ENCODE measurements around the gene SIK3. TPM values are rescaled to one million over a fixed set of nuclear protein-coding genes. Genes with fewer than 3 reads are reported as not detected.

SIK3 gene
- total RNA-seq, 1 experiment from 2014 or later: 34.4 TPM

DNA sequence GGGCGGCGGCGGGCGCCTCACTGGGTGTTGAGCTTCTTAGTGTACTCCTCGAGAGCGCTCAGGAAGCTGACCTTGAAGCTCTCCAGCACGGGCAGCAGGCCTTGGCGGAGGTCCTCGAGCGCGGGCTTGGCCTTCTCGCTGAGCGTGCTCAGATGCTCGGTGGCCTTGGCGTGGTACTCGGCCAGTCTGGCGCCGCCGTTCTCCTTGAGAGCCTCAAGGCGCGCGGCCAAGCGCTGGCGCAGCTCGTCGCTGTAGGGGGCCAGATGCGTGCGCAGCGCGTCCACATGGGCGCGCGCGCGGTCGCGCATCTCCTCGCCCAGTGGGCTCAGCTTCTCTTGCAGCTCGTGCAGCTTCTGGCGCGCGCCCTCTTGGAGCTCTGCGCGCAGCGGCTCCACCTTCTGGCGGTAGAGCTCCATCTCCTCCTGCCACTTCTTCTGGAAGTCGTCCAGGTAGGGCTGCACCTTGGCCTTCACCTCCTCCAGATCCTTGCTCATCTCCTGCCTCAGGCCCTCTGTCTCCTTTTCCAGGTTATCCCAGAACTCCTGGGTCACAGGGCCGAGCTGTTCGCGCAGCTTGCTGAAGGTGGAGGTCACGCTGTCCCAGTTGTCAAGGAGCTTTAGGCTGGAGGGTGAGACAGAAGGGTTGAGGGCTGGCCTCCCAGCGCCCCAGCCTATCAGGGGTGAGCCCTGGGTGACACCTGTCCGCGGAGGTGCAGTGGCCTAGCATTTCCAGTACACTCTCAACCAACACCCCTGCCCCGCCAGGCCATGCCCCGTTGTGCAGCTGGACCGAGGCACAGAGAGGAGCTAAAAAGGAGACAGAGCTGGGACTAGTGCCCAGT is 262.2 kb downstream of the SIK3 start (continued):
- TF ChIP-seq GTF2I (CRISPR knock-in tag; conservative IDR thresholded peaks at IDR 0.05) (no peak; the same call in 1 of the 2 replicates), PRDM15 (CRISPR knock-in tag; IDR thresholded peaks at IDR 0.05) (no peak), ATF6 (CRISPR knock-in tag; IDR thresholded peaks at IDR 0.05) (no peak), NFE2L1 (CRISPR knock-in tag; IDR thresholded peaks at IDR 0.05) (peak; percentile 84; the same call in 1 of the 2 replicates), FOXK1 (CRISPR knock-in tag; IDR thresholded peaks at IDR 0.05) (peak; percentile 89), ZNF396 (CRISPR knock-in tag; IDR thresholded peaks at IDR 0.05; ENCODE audit: borderline replicate concordance) (no peak), SP1 (CRISPR knock-in tag; conservative IDR thresholded peaks at IDR 0.05) (0 out of 2 replicates have a peak, but pooled peaks have one; percentile 23), RORB (CRISPR knock-in tag; IDR thresholded peaks at IDR 0.05) (no peak), ATF1 (CRISPR knock-in tag; IDR thresholded peaks at IDR 0.05) (no peak), MLX (CRISPR knock-in tag; IDR thresholded peaks at IDR 0.05) (no peak), NFATC4 (CRISPR knock-in tag; IDR thresholded peaks at IDR 0.05) (no peak), MXD4 (CRISPR knock-in tag; IDR thresholded peaks at IDR 0.05; ENCODE audit: borderline replicate concordance) (no peak), HMGXB4 (CRISPR knock-in tag; IDR thresholded peaks at IDR 0.05) (peak; percentile 82; the same call in 1 of the 2 replicates), OVOL2 (CRISPR knock-in tag; IDR thresholded peaks at IDR 0.05; ENCODE audit: borderline replicate concordance) (no peak), ZNF317 (CRISPR knock-in tag; IDR thresholded peaks at IDR 0.05; ENCODE audit: borderline replicate concordance, low read depth) (no peak), ZNF416 (CRISPR knock-in tag; IDR thresholded peaks at IDR 0.05) (peak; percentile 31; the same call in 1 of the 2 replicates), FOXJ3 (CRISPR knock-in tag; IDR thresholded peaks at IDR 0.05; ENCODE audit: borderline replicate concordance) (no peak), HMGA2 (CRISPR knock-in tag; IDR thresholded peaks at IDR 0.05) (no peak), ZNF512 (CRISPR knock-in tag; IDR thresholded peaks at IDR 0.05; ENCODE audit: borderline replicate concordance) (no peak), ZNF671 (CRISPR knock-in tag; IDR thresholded peaks at IDR 0.05) (no peak), ETV6 (CRISPR knock-in tag; IDR thresholded peaks at IDR 0.05) (peak; percentile 89)
- TF ChIP-seq, protein P1, sequence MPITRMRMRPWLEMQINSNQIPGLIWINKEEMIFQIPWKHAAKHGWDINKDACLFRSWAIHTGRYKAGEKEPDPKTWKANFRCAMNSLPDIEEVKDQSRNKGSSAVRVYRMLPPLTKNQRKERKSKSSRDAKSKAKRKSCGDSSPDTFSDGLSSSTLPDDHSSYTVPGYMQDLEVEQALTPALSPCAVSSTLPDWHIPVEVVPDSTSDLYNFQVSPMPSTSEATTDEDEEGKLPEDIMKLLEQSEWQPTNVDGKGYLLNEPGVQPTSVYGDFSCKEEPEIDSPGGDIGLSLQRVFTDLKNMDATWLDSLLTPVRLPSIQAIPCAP (CRISPR knock-in tag; IDR thresholded peaks at IDR 0.05): peak; percentile 87; the same call in 1 of the 2 replicates
- TF ChIP-seq, protein P2, sequence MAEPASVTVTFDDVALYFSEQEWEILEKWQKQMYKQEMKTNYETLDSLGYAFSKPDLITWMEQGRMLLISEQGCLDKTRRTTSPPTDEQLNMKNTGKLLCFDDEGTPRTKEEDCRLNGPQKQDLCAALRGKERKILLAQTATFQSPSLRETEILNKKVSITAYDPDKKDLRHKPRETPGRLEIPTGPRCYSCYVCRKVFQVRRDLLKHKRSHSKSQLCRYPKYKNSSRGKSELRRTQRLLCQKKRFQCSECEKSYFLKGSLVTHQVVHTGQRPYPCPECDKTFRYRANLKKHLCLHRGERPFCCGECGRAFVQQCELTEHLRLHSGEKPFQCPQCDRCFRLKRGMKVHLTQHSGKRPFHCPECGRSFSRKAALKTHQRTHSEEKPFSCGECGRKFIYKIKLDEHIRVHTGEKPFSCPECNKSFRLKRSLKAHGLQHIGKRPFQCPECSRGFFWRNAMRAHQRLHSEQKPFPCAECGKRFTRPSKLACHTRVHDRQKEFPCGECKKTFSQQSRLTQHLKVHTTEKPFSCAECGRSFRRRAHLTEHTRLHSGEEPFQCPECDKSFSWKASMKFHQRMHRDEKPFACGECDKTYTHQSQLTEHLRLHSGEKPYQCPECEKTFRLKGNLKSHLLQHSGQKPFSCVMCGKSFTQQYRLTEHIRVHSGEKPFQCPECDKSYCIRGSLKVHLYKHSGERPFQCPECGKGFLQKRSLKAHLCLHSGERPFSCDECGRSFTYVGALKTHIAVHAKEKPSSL (CRISPR knock-in tag; conservative IDR thresholded peaks at IDR 0.05): no peak
- TF ChIP-seq, protein P3, sequence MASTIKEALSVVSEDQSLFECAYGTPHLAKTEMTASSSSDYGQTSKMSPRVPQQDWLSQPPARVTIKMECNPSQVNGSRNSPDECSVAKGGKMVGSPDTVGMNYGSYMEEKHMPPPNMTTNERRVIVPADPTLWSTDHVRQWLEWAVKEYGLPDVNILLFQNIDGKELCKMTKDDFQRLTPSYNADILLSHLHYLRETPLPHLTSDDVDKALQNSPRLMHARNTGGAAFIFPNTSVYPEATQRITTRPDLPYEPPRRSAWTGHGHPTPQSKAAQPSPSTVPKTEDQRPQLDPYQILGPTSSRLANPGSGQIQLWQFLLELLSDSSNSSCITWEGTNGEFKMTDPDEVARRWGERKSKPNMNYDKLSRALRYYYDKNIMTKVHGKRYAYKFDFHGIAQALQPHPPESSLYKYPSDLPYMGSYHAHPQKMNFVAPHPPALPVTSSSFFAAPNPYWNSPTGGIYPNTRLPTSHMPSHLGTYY (CRISPR knock-in tag; IDR thresholded peaks at IDR 0.05): peak; percentile 61; the same call in 1 of the 2 replicates

Measured in WTC11 (cell line).